GM12872 (cell line): ENCODE data around the gene ASCC1.

Experiments
- TF ChIP-seq, protein P1 (sequence below): IDR thresholded peaks from 3 replicates; pipeline ENCODE4 v1.5.1; 2011; ENCODE audit warnings: low read depth, mild to moderate bottlenecking, low read length, moderate library complexity; ENCODE audit not compliant: insufficient read depth

Gene ASCC1

DNA sequence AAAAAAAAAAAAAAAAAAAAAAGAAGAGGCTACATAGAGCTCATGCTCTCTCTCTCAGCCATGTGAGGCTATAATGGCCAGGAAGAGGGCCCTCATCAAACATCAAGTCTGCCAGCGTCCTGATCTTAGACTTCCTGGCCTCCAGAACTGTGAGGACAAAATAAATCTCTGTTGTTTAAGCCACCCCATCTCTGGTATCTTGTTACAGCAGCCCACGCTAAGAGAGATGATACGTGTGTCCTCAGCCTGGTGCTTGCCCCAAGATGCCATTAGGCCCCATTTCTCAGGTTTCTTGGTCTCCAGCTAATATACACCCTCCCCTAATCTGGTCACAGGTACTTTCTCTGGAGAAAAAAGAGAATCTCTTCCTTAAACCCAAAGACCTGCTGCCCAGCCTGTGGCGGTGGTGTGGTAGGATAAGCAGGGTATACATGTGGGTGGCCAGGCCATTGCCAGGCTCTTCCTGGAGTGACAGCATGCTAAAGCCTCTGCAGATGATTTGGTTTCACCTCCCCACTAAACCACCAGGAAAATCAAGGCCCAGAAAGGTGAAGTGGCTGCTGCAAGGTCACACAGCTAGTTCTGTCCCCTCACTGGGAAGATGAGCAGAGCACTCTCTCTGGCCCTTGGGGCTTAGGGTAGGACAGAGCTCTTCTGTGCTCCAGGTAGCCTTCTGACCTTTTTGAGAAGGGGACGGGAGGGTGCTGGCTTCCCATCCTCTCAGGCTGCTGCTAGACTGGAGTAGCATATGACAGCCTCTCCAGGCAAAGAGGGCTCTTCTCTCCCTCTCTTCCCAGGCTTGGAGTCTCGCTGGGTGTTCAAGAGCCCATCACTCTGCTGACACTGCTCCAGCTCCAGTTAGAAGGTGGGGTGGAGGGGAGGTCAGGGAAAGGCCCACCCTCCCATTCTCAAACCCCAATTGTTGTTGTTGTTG, 133.0 kb downstream of the ASCC1 start:
- TF ChIP-seq, protein P1, sequence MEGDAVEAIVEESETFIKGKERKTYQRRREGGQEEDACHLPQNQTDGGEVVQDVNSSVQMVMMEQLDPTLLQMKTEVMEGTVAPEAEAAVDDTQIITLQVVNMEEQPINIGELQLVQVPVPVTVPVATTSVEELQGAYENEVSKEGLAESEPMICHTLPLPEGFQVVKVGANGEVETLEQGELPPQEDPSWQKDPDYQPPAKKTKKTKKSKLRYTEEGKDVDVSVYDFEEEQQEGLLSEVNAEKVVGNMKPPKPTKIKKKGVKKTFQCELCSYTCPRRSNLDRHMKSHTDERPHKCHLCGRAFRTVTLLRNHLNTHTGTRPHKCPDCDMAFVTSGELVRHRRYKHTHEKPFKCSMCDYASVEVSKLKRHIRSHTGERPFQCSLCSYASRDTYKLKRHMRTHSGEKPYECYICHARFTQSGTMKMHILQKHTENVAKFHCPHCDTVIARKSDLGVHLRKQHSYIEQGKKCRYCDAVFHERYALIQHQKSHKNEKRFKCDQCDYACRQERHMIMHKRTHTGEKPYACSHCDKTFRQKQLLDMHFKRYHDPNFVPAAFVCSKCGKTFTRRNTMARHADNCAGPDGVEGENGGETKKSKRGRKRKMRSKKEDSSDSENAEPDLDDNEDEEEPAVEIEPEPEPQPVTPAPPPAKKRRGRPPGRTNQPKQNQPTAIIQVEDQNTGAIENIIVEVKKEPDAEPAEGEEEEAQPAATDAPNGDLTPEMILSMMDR, result no peak

DNA sequence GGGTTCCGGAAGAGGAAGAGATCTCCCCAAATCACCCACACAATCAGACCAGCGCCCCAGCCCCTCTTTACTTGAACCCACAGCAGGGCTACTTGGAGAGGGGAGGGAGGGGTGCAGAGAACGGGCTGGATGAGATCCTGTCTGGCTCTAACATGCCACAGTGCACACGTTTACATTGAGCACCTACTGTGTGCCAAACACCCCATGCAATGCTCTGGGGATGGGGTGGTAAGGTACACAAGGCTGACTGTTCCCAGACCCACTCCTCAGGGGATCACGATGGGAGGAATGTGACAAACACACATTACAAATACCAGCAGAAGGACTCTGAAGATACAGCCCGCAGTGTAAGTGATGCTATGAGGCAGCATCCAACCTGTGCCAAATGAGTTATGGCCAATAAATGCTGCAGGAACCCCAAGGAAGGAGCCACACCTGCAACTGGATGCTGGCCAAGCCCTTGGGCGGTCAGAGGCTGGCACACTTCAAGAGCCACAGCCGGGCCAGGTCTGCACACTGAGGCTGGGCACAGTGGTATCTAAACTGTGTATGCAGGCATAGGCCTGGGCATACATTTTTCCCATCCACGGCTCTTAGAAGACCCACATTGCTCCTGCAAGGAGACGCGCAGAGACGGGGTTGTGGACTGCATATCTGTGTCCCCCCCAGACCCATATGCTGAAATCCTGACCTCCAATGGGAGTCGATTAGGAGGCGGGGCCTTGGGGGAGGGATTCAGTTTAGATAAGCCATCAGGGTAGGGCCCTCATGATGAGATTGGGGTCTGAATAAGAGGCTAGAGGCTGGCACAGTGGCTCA, 134.1 kb downstream of the ASCC1 start:
- TF ChIP-seq, protein P1, result no peak

DNA sequence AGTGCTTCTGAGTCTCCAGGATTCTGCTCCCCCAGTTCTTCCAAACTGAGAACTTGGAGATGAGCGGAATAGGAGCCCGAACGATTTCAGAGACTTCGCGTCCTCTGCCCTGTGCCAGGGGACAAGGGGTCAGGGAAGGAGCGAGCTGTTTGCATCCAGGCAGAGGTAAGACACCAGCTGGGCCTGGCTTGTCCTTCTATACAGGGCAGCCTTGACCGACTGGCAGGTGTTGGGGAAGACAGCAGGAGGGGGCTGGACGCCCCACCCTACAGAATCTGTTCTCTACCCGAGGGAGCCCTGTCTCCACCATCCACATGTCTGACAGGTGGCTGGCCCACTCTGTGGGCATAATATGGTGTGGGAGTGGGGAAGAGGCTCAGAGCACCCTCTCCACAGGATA, 134.9 kb downstream of the ASCC1 start:
- TF ChIP-seq, protein P1, result no peak

DNA sequence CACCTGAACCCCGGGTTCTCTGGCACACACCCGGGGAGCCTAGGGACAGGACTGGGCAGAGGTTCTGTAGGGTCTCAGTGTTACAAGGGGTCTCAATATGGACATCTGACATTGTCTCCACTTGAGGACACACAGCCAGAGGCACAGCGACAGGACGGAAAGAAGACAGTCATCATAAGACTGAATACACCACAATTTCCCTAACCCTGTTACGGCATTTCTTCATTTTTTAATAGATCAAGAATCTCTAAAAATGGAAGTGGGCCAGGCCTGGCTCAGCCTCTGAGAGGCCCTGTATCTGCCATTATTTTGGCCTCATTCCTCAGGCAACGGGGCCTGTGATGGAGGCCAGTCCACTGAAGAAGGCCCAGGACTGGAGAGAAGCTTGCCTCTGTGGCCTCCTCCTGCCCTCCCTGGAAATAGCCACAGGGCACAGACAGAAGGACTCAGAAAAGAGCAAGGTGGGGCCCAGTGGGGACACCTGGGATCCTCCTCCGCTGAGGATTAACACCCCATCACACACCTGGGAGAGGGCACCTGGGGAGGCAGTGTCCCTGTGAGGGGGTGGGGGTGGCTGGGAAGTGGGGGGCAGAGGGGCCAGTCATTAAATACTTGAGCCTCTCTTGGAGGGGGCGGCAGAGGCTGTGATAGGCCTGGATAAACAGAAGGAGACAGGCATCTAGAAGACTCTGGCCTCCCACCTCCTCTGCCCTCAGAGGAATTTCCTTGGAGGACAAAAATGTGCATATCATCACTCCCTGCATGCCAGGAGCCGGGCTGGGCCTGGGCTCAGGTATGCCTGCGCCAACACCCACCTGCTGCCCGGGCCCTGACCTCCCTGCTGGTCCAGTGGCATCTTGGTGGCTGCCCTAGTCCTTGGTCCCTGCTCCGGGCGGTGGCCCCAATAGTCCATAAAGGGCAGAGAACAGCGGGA, 135.8 kb downstream of the ASCC1 start:
- TF ChIP-seq, protein P1, result no peak

DNA sequence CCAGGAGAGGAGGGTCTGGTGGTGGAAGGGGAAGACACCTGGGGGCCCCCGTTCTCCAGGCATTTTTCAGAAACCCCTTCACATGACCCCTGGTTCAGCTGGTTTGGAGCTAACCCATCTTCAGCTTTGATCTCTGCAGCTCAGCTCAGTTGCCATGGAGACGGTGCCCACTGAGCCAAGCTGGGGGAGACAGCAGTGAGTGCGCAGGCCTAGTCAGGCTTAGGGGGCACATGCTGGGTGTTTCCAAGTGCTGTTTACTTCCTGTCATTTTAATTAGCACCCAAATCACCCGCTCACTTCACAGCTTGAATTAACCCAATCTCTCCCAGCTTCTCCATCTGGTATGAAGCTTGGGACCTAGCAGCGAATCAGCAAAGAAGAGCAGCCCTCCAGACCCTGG, 136.7 kb downstream of the ASCC1 start:
- TF ChIP-seq, protein P1, result no peak

DNA sequence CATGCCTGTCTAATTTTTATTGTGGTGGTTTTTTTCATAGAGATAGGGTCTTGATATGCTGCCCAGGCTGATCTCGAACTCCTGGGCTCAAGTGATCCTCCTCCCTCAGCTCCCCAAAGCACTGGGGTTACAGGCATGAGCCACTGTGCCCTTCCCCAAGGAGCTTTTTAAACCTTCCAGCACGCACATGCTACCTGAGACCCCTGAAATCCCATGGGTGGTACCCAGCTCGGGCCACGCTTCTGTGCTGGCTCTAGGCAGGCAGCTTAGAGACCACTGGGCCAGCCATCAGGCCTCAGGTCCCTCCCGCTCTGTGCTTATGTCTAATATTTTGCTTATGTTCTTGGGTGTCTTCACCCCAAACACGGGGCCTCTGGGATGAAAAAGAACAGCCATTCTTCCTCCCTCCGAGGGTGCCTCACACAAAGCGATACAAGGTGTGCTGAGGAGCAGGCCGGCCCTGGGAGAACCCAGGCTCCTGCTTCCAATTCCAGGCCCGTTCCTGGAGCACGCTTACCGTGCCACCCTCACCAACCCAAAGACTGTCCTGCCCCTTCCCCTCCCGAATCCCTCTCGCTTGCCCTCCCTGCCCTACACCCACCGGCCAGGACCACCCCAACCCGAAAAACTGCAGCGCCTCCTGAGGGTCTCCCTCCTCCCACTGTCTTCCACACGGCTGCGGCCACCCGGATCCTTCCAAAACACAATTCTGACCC, 138.6 kb downstream of the ASCC1 start:
- TF ChIP-seq, protein P1, result no peak
